ENCODE results near the gene SPNS2. TPM values are rescaled to one million over a fixed set of nuclear protein-coding genes. Genes with fewer than 3 reads are reported as not detected.

Gene SPNS2
- total RNA-seq, 1 donor from 2014 or later = 187 TPM

- no peaks in the 10 kb centered on the region for H3K4me1 Mint-ChIP-seq (ENCODE audit: unreplicated experiment)
- no peak for TF ChIP-seq CTCF (IDR thresholded peaks at IDR 0.05; ENCODE audit: unreplicated experiment)
- no peak overlapping the region for H3K4me3 Mint-ChIP-seq (ENCODE audit: unreplicated experiment)
- no peak for DNase-seq (ENCODE audit: low spot score)
- H3K27me3 Mint-ChIP-seq (ENCODE audit: unreplicated experiment) = no peaks in the 10 kb centered on the region
- H3K9me3 Mint-ChIP-seq (ENCODE audit: unreplicated experiment) = no peaks in the 10 kb centered on the region
- H3K27ac Mint-ChIP-seq (ENCODE audit: unreplicated experiment) = no peak overlapping the region
- peaks cover 7% of the 10 kb centered on the region for H3K36me3 Mint-ChIP-seq (ENCODE audit: low read depth, unreplicated experiment)
Measured at GRCh38 chr17:4460661-4461060, 38.0 kb upstream of the SPNS2 start.

GRCh38 chr17:4463818-4464476, 34.7 kb upstream of the SPNS2 start:
- Mint-ChIP-seq H3K4me1 (ENCODE audit: unreplicated experiment) (peaks cover 2% of the 10 kb centered on the region), H3K27me3 (ENCODE audit: unreplicated experiment) (peaks cover 5% of the 10 kb centered on the region), H3K4me3 (ENCODE audit: unreplicated experiment) (no peak overlapping the region), H3K9me3 (ENCODE audit: unreplicated experiment) (no peaks in the 10 kb centered on the region), H3K27ac (ENCODE audit: unreplicated experiment) (no peak overlapping the region), H3K36me3 (ENCODE audit: low read depth, unreplicated experiment) (peaks cover 7% of the 10 kb centered on the region)
- no peak for DNase-seq (ENCODE audit: low spot score)
- TF ChIP-seq CTCF (IDR thresholded peaks at IDR 0.05; ENCODE audit: unreplicated experiment) = no peak

DNA sequence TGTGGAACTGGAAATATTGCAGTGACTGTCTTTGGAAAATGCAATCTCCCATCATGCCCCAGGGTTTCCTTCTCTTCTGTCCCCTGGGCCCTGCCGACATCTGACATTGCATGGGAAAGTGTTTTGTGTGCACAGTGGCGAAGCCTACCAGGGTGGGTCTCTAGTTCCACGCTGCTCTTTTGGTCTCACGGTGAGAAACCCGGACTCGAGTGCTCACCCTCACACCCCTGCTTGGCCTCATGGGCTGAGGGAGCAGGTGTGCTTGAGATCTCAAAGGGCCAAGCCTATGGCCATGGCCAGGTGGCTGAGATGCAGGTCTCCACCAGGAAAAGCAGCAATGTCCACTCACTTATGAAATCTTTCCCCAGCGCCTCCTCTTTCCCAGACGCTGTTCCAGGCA, 32.9 kb upstream of the SPNS2 start:
- Mint-ChIP-seq H3K36me3 (ENCODE audit: low read depth, unreplicated experiment) (peaks cover under 1% of the 10 kb centered on the region), H3K27me3 (ENCODE audit: unreplicated experiment) (peaks cover 5% of the 10 kb centered on the region), H3K4me1 (ENCODE audit: unreplicated experiment) (peaks cover 2% of the 10 kb centered on the region), H3K4me3 (ENCODE audit: unreplicated experiment) (no peak overlapping the region), H3K27ac (ENCODE audit: unreplicated experiment) (no peak overlapping the region), H3K9me3 (ENCODE audit: unreplicated experiment) (no peaks in the 10 kb centered on the region)
- no peak for DNase-seq (ENCODE audit: low spot score)
- TF ChIP-seq CTCF (IDR thresholded peaks at IDR 0.05; ENCODE audit: unreplicated experiment) = no peak

DNA sequence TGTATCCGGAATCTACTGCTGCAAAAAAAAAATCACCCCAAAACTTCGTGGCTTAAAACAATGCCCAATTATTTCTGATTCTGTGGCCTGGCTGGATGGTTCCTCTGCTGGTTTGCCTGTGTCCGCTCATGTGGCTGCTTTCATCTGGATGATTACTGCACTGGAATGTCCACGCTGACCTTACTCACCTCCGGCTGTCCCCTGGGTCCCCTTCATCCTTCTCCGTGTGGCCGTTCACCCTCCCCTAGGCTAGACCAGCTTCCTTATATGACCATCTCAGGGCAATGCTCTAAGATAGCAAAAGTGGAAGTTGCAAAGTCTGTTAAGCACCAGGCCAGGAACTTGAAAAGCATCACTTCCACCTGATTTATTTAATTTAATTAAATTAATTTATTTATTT, 31.4 kb upstream of the SPNS2 start:
- TF ChIP-seq CTCF (IDR thresholded peaks at IDR 0.05; ENCODE audit: unreplicated experiment) = no peak
- H3K4me3 Mint-ChIP-seq (ENCODE audit: unreplicated experiment) = no peak overlapping the region
- no peak overlapping the region for H3K27ac Mint-ChIP-seq (ENCODE audit: unreplicated experiment)
- H3K4me1 Mint-ChIP-seq (ENCODE audit: unreplicated experiment) = peaks cover 2% of the 10 kb centered on the region
- DNase-seq (ENCODE audit: low spot score) = no peak
- H3K27me3 Mint-ChIP-seq (ENCODE audit: unreplicated experiment) = peaks cover 5% of the 10 kb centered on the region
- H3K9me3 Mint-ChIP-seq (ENCODE audit: unreplicated experiment) = no peaks in the 10 kb centered on the region
- H3K36me3 Mint-ChIP-seq (ENCODE audit: low read depth, unreplicated experiment) = no peaks in the 10 kb centered on the region

DNA sequence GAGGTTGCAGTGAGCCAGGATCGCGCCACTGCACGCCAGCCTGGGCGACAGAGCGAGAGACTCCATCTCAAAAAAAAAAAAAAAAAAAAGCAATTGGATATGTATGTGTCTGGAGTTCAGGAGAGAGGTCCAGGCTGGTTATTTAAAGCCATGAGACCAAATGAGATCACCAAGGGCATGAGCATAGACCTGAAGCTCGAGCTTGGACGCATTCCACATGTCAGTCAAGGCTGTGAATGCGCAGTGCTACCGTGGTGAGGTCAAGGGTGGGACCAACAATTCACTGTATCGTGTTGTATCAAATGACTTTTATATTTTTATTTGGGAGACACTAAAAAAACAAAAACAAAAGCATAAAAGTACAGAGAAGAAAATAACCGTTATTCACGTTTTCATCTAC, 29.1 kb upstream of the SPNS2 start:
- DNase-seq (ENCODE audit: low spot score) = no peak
- no peak for TF ChIP-seq CTCF (IDR thresholded peaks at IDR 0.05; ENCODE audit: unreplicated experiment)
- Mint-ChIP-seq H3K27me3 (ENCODE audit: unreplicated experiment) (peaks cover 5% of the 10 kb centered on the region), H3K27ac (ENCODE audit: unreplicated experiment) (no peak overlapping the region), H3K4me1 (ENCODE audit: unreplicated experiment) (peaks cover 2% of the 10 kb centered on the region), H3K36me3 (ENCODE audit: low read depth, unreplicated experiment) (no peaks in the 10 kb centered on the region), H3K9me3 (ENCODE audit: unreplicated experiment) (no peaks in the 10 kb centered on the region), H3K4me3 (ENCODE audit: unreplicated experiment) (no peak overlapping the region)
